GM12892 (cell line): Measurements from ENCODE around the gene GLT6D1.

ENCODE experiments used
- POLR2A ChIP-seq: IDR thresholded peaks from 2 replicates; pipeline ENCODE4 v1.6.1; 2011; ENCODE audit warnings: low read depth, low read length, control low read depth
- POLR2AphosphoS5 ChIP-seq: IDR thresholded peaks from 2 replicates; pipeline ENCODE4 v1.6.1; 2011; ENCODE audit warnings: low read depth, low read length, control low read depth

GRCh38 chr9:135587658-135588057 lies 51.7 kb downstream of the GLT6D1 start:
- TF ChIP-seq POLR2A (no peak), POLR2AphosphoS5 (no peak)
